Mucosa of descending colon (tissue), 3 donors: ENCODE measurements around the gene PRKCE. TPM values are rescaled to one million over a fixed set of nuclear protein-coding genes. Genes with fewer than 3 reads are reported as not detected.

Experiments
- ATAC-seq: fragments of 200-7000 bp; cut with Tn5 transposase; one replicate; pipeline ENCODE4 v1.9.1; 2020; ENCODE audit warnings: mild to moderate bottlenecking, moderate library complexity
- DNase-seq, 3 donors: peaks; one replicate each; pipeline ENCODE4 v3.0.0-alpha.2; 2020
- H3K36me3 ChIP-seq: fragments of 200-600 bp; one replicate; pipeline ENCODE4 v1.8.0; 2021; ENCODE audit warnings: low read depth, mild to moderate bottlenecking
- H3K4me1 ChIP-seq: fragments of 200-600 bp; one replicate; pipeline ENCODE4 v1.8.0; 2021; ENCODE audit warnings: low read depth, mild to moderate bottlenecking
- H3K4me3 ChIP-seq: fragments of 200-600 bp; one replicate; pipeline ENCODE4 v1.8.0; 2021; ENCODE audit warnings: mild to moderate bottlenecking
- H3K9me3 ChIP-seq: fragments of 200-600 bp; one replicate; pipeline ENCODE4 v1.8.0; 2021; ENCODE audit warnings: mild to moderate bottlenecking
- intact Hi-C, 2 donors: fragments of 100-400 bp; cut with DNase I in 1 of 2; cut with micrococcal nuclease in 1 of 2; formaldehyde crosslinking; loops; one replicate each; pipeline versions ENCODE4 v1.11.0 to v1.11.1; 2022; cut with DNase I, micrococcal nuclease
- total RNA-seq, 3 donors: library from RNA; stranded (reverse); fragmentation: NEBNext Ultra II Directional in 2 of 3; extraction: Animal tissue kit (Norgen Biotek cat#: 25700) in 2 of 3; gene quantifications; one replicate each; pipeline versions ENCODE4 v1.2.1 to v1.2.4, GENCODE V29; 2021 to 2023
- TF ChIP-seq, protein P1 (sequence below): fragments of 200-600 bp; IDR thresholded peaks from one replicate; pipeline ENCODE4 v1.8.0; 2022; ENCODE audit warnings: antibody characterized with exemption, mild to moderate bottlenecking
- donor health status: DM: no; HTN: no; CAD: no; lungs with moderate emphysema.
- donor health status: DM: no; HTN: no; CAD: no.
- donor health status: DM: no; HTN: yes; CAD: no.

Gene PRKCE
- total RNA-seq, 3 donors from 2014 or later: 24.5 to 52.0 (median 32.7) TPM

DNA sequence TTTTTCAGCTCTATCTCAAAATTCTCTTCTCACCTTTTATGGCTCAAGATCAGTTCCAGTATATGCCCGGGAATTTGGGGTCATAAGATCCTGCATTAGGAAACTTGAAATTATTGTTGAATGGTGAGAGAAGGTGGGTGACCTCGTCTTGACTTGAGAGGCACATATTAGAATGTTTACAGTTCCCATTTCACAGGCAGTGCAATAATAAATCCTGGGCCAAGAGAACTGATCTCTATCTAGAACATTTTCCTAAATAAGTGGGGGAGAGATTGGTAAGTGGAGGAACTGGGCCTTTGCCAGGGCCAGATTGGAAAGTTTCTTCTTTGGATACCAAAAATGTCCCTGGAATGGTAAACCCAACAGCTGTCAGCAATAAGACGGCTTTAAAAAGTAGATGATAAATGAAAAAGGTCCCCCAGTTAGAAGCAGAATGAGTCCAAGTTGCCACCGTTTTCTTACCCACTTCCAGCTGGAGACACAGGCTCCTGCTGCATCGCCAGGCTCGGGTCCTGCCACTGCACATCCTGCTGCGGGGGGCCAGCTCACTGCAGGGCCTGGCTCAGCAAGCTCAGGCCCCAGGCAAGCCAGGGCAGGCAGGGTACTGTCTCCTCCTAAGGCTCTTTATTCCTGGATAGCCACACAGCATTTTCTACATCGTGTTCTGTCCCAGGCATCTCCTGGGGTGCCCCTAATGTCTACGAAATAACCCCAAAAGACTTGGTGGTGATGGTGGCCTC lies 519.3 kb downstream of the PRKCE start:
- Histone ChIP-seq H3K4me3 (no peak overlapping the region), H3K9me3 (no peaks in the 10 kb centered on the region), H3K4me1 (no peaks in the 10 kb centered on the region), H3K36me3 (no peaks in the 10 kb centered on the region)
- TF ChIP-seq, protein P1, sequence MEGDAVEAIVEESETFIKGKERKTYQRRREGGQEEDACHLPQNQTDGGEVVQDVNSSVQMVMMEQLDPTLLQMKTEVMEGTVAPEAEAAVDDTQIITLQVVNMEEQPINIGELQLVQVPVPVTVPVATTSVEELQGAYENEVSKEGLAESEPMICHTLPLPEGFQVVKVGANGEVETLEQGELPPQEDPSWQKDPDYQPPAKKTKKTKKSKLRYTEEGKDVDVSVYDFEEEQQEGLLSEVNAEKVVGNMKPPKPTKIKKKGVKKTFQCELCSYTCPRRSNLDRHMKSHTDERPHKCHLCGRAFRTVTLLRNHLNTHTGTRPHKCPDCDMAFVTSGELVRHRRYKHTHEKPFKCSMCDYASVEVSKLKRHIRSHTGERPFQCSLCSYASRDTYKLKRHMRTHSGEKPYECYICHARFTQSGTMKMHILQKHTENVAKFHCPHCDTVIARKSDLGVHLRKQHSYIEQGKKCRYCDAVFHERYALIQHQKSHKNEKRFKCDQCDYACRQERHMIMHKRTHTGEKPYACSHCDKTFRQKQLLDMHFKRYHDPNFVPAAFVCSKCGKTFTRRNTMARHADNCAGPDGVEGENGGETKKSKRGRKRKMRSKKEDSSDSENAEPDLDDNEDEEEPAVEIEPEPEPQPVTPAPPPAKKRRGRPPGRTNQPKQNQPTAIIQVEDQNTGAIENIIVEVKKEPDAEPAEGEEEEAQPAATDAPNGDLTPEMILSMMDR: no peak
- ATAC-seq (no peak), DNase-seq (no peak)
- intact Hi-C loops: no loop called here

DNA sequence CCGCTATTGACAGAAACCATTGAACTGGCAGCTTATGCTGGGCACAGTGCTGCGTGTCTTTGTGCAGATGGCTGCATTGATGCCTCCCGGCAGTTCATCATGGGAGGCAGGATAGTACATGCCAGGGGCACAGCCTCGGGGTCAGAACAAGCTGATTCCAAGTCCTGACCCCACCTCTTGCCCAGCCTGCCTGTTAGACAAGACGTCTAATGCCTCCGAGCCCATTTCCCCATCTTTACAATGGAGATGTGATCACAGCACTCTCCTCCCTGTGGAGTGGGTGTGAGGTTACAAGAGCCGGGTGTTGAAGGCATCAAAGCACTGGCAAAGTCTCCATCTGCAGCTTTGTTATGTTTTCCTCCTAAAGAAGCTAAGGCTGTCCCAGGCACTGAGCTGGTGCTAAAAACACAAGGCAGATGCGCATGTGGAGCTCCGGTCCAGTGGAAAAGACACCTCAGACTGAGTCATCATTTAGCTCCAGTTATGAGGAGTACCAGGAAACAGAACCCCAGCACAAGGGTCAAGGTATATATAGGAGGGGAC lies 520.0 kb downstream of the PRKCE start:
- Histone ChIP-seq H3K4me3 (no peak overlapping the region), H3K4me1 (no peaks in the 10 kb centered on the region), H3K36me3 (no peaks in the 10 kb centered on the region), H3K9me3 (no peaks in the 10 kb centered on the region)
- DNase-seq (no peak), ATAC-seq (peak; percentile 41)
- intact Hi-C loops: no loop called here
- TF ChIP-seq, protein P1: no peak

DNA sequence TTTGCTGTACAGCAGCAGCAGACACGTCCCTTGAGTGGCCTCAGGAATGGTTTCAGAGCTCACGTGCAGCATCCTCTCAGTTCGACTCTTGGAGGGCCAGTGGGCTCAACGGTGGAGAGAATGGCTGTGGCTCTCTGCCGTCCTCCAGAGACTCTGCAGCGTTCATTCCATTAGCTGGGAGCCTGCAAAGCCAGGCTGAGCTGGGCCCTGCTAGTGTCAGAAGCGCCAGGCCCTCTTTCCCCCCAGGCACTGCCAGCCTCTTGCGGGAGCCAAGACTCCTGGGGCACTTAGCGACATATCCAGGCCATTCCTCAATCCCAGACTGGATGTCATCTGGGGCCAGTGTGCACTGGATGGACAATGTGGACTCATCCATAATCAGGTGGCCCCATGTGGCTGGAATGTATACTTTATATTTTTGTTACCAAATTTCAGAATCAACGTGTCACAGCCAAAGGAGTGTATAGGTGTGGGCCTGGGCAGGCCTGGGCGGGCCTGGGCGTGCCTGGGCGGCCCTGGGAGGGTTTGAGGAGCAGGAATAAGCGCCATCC lies 520.6 kb downstream of the PRKCE start:
- intact Hi-C loops: no loop called here
- ATAC-seq (peak; percentile 16), DNase-seq (no peak)
- Histone ChIP-seq H3K4me1 (no peaks in the 10 kb centered on the region), H3K4me3 (no peak overlapping the region), H3K9me3 (no peaks in the 10 kb centered on the region), H3K36me3 (no peaks in the 10 kb centered on the region)
- TF ChIP-seq, protein P1: no peak

DNA sequence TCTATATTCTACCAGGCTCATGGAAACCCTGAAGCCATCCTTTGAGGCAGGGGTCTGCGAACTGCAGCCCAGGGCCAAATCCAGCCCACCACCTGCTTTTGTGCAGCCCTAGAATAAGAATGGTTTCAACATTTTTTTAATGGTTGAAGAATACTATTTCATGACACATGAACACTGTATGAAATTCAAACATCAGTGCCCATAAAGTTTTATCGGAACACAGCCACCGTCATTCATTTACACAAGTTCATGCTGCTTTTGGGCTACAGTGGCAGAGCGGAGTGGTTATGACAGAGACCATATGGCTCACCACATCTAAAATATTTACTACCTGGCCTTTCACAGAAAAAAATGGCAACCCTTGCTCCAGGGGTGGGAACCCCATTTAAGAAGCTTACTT lies 521.6 kb downstream of the PRKCE start:
- H3K4me1 ChIP-seq: no peaks in the 10 kb centered on the region
- no peaks in the 10 kb centered on the region for H3K36me3 ChIP-seq
- intact Hi-C loops: no loop called here
- ATAC-seq (no peak), DNase-seq (no peak)
- TF ChIP-seq, protein P1: no peak
- H3K4me3 ChIP-seq: no peak overlapping the region
- no peaks in the 10 kb centered on the region for H3K9me3 ChIP-seq

DNA sequence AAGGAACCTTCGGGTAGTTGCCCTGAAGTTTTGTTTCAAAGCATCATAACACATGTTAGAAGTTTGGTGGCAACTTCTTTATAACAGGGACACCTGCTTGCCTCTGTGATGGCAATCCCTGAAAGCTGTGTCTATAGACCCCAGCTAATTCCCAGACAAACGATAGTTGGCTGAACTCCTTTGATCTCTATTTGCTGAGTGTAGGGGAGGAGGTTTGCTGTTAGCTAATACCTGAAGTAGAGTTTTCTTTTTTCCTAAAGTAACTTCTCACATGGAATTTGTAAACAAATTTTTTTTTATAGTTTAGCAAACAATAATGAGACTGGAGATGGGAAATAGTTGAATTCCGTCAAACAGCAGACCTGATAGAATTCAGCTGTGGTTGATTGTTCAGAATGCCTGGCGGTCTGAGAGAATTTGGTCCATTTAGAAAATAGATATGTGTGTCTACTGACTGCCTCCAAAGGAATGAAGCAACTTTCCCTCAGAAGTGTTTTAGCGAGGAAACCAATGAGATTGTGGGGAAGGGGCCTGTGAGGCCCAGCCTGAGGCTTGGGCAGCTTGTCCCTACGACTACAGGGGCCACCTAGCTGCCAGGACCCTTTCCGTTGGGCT lies 522.3 kb downstream of the PRKCE start:
- Histone ChIP-seq H3K9me3 (no peaks in the 10 kb centered on the region), H3K4me1 (no peaks in the 10 kb centered on the region), H3K4me3 (no peak overlapping the region), H3K36me3 (no peaks in the 10 kb centered on the region)
- ATAC-seq (no peak), DNase-seq (no peak)
- intact Hi-C loops: no loop called here
- TF ChIP-seq, protein P1: no peak
